ENCODE measurements around the gene KLK3.

- TF ChIP-seq CTCF (IDR thresholded peaks at IDR 0.05; ENCODE audit: insufficient read depth, low read length), result no peak
- TF ChIP-seq GABPA (IDR thresholded peaks at IDR 0.05; ENCODE audit: low read depth), result no peak
- TF ChIP-seq POLR2AphosphoS5 (IDR thresholded peaks at IDR 0.05; ENCODE audit: low read depth), result no peak
- TF ChIP-seq SPI1 (IDR thresholded peaks at IDR 0.05; ENCODE audit: borderline replicate concordance, low read depth), result no peak
- no peak for TF ChIP-seq REST (IDR thresholded peaks at IDR 0.05; ENCODE audit: insufficient replicate concordance, low read depth)
These were observed 18.8 kb upstream of the KLK3 start for GRCh38 chr19:50835785-50836542.

Measured in HL-60 (cell line).